GM10266 (cell line): ENCODE results near the gene TCEA3.
A peak's percentile ranks its signal among the peaks of the same experiment; 100 is the strongest.

Source experiments
- DNase-seq: peaks from one replicate; pipeline ENCODE4 v3.0.0; 2012; ENCODE audit errors: extremely low spot score
- CTCF ChIP-seq: IDR thresholded peaks from 2 replicates; pipeline ENCODE4 v1.5.1; 2012; ENCODE audit warnings: mild to moderate bottlenecking, low read depth; ENCODE audit not compliant: control insufficient read depth, insufficient read depth; ENCODE audit errors: missing control alignments

The TCEA3 gene

GRCh38 chr1:23354245-23354644 is 70.3 kb downstream of the TCEA3 start:
- TF ChIP-seq CTCF: no peak
- no peak for DNase-seq

GRCh38 chr1:23352096-23352695 is 72.4 kb downstream of the TCEA3 start:
- TF ChIP-seq CTCF: no peak
- no peak for DNase-seq

- DNase-seq: no peak
- no peak for TF ChIP-seq CTCF
These were observed 78.6 kb downstream of the TCEA3 start for GRCh38 chr1:23345920-23346319.

GRCh38 chr1:23344987-23345472 is 79.5 kb downstream of the TCEA3 start:
- DNase-seq: no peak

GRCh38 chr1:23344111-23344986 is 80.2 kb downstream of the TCEA3 start, which contains the start of gene HNRNPR:
Gene HNRNPR, minus strand, starts transcription at chr1:23344284. Its CDS starts 3,276 bp downstream, at chr1:23341008.
- peak; percentile 99 for DNase-seq
- TF ChIP-seq CTCF: no peak

More at GRCh38 chr1:23344987-23345472, 79.5 kb downstream of the TCEA3 start:
- TF ChIP-seq CTCF: no peak

GRCh38 chr1:23343221-23344110 is 81.1 kb downstream of the TCEA3 start:
- peak; percentile 35 for DNase-seq
- no peak for TF ChIP-seq CTCF
